Left kidney (tissue), 2 donors: Measurements from ENCODE around the gene GPSM3. TPM values are rescaled to one million over a fixed set of nuclear protein-coding genes. Genes with fewer than 3 reads are reported as not detected.
"Not testable (repeated sequence)": the region's sequence is repeated elsewhere in the genome, so short reads cannot be mapped to it uniquely, and the experiment has no call there.

ENCODE experiments used
- DNase-seq: peaks from one replicate; pipeline ENCODE4 v3.0.0-alpha.2; 2013
- polyA plus RNA-seq: library from polyadenylated mRNA; unstranded; fragments of 120-200 nt; gene quantifications from one replicate; pipeline ENCODE4 v1.2.1, GENCODE V29; 2013; ENCODE audit not compliant: insufficient read length

The GPSM3 gene
- polyA plus RNA-seq, 1 donor, result 10.2 TPM

DNA sequence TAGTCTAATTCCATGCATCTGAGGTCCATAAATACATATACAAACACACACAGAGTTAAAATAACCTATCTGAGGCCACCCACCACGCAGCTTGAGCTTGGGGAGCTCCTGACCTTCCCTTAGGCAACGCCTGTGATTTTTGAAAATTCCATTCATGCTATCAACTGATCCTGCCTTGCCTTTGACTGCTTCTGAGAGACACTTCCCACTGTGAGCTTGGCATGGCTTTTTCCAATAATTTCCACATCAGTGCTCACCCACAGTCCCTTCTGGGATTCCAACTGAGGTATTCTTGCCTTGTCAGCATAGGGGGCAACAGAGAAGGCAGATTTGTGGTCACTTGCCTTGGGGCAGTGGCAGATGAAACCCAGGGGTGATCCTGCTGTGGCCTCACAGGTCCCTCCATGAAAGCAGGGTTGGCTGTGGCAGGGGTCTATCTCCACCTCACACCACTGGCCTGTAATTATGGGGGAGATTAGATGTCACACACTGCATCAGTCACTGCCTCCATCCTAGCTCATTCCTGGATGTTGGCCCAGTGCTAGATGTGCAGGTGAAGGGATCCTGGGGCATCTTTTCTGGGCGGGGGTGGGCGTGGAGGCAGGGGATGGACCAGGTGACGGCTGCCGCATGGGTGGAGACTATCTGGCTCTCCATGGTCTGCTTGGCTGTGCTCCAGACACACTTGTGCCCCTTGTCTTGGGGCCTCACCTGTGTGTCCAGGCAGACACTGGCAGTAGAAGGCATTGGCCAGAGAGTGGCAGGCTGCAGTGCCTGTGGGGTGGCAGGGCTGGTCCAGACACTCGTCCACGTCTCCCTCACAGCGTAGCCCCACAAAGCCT lies 11.2 kb upstream of the GPSM3 start:
- DNase-seq, result no peak

- no peak for DNase-seq
Measured at GRCh38 chr6:32202186-32202585, 9.7 kb upstream of the GPSM3 start.

GRCh38 chr6:32200711-32201475 lies 8.4 kb upstream of the GPSM3 start:
- DNase-seq, result no peak

DNA sequence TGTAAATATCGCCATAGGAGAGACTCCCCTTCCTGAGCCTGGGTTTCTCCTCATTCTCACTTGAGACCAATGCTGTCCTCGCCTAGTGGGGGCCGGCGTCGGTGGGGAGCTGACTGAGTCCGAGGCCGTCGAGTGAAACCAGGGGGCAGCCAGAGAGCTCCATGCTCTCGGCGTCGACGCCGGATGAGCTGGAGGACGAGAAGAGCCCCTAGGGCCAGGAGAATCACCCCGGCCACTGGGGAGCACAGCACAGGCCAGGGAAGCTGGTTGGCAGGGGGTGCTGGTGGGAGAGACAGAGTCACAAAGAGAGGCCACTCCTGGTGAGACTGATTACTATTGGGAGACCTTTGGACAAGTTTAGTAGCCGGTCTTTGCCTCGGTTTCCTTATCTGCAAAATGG lies 6.4 kb upstream of the GPSM3 start:
- DNase-seq, result no peak

- no peak for DNase-seq
Measured at GRCh38 chr6:32198345-32198696, 5.9 kb upstream of the GPSM3 start.

- no peak for DNase-seq
Measured at GRCh38 chr6:32196682-32197616, 4.5 kb upstream of the GPSM3 start.

DNA sequence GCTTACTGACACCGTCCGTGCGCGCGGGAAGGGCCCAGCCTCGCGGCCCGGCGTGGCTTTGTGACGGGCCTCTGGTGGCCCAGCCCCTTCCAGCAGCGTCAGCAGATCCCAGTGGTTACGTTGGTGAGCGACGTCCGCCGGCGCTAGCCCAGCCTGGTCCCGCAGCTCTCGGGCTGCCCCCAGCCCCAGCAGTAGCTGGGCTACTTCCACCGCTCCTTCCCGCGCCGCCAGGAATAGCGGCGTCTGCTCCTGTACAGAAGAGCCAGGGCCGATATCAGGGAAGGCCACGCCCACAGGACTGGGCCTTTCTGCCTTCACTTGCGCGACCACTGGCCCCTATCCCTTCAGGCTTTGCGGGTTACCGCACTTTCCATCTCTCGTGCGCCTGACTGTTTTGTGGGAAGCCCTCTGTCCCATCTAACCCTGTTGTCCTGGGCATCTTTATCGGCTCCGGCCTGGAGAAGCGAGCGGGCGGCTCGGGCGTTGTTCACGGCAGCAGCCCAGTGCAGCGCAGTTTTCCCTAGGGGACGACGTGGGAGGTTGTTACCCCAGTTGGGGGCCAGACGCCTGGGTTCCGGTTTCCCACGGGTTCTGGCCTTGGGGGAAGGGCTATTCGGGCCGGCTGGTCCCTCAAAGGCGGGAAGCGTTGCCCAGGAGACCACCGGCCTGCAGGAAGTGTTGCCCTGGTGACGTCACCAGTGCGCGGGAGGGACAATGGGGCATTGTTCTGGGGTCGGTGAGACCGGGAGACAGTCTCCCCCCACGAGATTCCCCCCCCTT lies 3.6 kb upstream of the GPSM3 start:
- peak; percentile 91 for DNase-seq

- peak; percentile 99 for DNase-seq
Measured at GRCh38 chr6:32195652-32195901, 3.1 kb upstream of the GPSM3 start.

DNA sequence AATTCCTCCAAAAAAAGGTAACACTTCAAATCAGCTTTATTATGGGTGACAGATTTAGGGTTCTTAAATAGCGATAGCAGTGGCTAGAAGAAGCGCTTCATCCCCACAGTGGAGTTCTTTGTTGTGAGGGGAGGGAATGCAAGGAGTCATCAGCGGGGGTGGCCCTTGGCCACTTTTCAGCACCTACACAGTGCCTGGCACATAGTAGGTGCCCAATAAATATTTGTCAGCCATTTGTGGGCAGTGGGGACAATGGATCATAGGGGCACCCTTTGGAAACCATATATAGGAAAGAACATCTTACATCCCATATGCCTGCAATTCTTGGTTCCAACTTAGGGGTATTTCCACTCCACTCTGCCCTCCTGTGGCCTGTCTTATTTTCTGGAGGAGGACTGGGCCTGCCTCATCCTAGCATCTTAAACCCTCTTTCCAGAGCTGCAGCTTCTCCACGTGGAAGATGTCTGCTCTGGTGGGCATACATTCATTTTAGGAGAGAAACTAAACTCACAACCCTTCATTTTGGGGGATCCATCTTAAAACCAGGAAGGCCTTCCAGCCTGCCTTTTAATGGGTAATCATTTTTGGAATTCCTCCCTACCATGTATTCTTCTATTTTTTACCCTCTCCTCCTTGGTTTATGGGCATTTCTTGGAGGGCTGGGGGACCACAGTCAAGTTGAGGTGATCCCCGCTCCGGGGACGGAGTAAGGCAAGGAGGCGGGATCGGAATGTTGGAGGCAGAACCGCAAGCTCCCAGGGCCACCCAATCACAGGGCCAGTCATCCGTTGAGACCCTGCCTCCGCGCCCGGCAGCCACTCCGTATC lies 2.6 kb upstream of the GPSM3 start:
- no peak for DNase-seq

DNA sequence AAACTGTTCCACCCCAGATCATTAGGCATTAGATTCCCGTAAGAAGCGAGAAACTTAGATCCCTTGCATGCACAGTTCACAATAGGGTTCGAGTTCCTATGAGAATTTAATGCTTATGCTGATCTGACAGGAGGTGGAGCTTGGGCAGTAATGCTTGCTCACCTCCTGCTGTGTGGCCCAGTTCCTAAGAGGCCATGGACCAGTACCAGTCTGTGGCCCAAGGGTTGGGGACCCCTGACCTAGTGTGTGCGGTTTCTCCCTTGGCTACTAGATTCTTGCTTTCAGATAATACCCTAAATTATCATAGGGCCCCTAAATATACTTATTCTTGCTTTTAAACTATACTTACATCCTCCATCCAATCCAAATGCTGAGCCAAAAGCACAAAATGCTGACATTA lies 1.9 kb upstream of the GPSM3 start:
- DNase-seq, result no peak

GRCh38 chr6:32193096-32193495 lies 653 bp upstream of the GPSM3 start:
- not testable (repeated sequence) for DNase-seq

- no peak for DNase-seq
Measured at GRCh38 chr6:32191696-32192607, 491 bp downstream of the GPSM3 start.

- no peak for DNase-seq
Measured at GRCh38 chr6:32190911-32191677, 1.3 kb downstream of the GPSM3 start.

GRCh38 chr6:32190054-32190851 lies 2.2 kb downstream of the GPSM3 start, which contains the start of gene PBX2:
PBX2 (minus strand) TSS chr6:32190202; CDS start chr6:32189915, 287 bp downstream.
- peak; percentile 95 for DNase-seq

DNA sequence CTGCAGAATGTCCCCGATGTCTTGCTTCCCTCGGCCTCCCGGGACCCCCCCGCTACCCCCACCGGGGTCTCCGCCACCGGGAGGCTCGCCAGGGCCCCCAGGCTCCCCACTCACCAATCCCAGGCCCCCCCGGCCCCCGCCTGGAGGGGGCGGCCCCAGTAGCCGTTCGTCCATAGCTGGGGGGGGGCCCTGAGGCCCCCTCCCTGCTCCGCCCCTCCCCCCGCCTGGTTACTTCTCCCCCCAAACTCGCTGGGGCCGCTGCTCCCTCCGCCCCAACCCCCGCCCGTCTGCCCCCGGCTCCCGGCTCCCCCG lies 2.7 kb downstream of the GPSM3 start:
- no peak for DNase-seq

DNA sequence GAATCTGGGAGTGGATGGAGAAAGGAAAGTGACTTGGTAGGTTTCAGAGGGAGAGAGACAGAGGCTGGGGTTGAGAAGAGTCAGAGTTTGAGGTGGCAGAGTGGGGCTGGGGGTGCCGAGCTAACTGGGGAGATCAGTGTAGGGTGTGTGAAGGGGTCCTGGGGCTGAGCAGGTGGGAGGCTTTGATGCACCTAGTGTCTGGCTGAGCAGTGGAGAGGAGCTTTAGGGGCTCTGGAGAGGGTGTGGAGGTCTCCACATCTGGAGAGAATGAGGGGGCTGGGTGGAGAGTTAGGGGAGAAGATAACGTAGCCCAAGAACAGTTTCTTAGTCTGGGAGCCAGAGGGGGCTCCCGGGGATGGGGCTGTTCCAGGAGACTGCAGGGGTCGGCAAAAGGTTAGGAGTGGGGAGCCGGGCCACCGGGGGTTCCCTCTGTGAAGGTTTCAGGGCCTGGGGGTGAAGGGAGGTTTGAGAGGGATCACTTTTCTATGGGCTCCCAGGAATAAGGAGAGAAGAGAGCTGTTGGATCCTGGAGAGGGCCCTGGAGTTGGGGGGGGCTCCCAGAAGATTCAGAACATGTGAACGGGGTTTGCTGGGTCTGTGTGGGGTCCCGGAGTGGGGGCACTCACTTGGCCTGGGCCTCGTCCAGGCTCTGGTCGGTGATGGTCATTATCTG lies 3.2 kb downstream of the GPSM3 start:
- no peak for DNase-seq

- no peak for DNase-seq
Measured at GRCh38 chr6:32188381-32189068, 3.9 kb downstream of the GPSM3 start.
